Measurements from ENCODE around the gene IFT25. TPM values are rescaled to one million over a fixed set of nuclear protein-coding genes. Genes with fewer than 3 reads are reported as not detected.

IFT25 gene
- total and polyA plus RNA-seq, 2 of the 13 experiments (the other 11 are each of a cell fraction or from before 2014, with no cell fraction given) = 19.7 to 48.0 TPM

- TF ChIP-seq ZNF549 (CRISPR knock-in tag; IDR thresholded peaks at IDR 0.05) (no peak), ZNF589 (CRISPR knock-in tag; conservative IDR thresholded peaks at IDR 0.05) (peak; percentile 37; the same call in 1 of the 2 replicates), PPARG (CRISPR knock-in tag; conservative IDR thresholded peaks at IDR 0.05) (peak; percentile 95), ISX (CRISPR knock-in tag; conservative IDR thresholded peaks at IDR 0.05) (no peak), SAP130 (CRISPR knock-in tag; IDR thresholded peaks at IDR 0.05; ENCODE audit: low read depth) (peak; percentile 49; the same call in 1 of the 2 replicates), SOX13 (IDR thresholded peaks at IDR 0.05) (peak; percentile 36; the same call in 1 of the 2 replicates), SOX13 (CRISPR knock-in tag; conservative IDR thresholded peaks at IDR 0.05 in 1 of 2, IDR thresholded peaks at IDR 0.05 in 1 of 2) (peak in 1 of 2 experiments; percentile 56; a peak in 1 of 4 replicates), NPAS2 (CRISPR knock-in tag; IDR thresholded peaks at IDR 0.05; ENCODE audit: borderline replicate concordance) (no peak), HCFC1 (IDR thresholded peaks at IDR 0.05; ENCODE audit: low read depth, low read length) (no peak), CBFB (CRISPR knock-in tag; IDR thresholded peaks at IDR 0.05) (no peak), ZSCAN25 (CRISPR knock-in tag; IDR thresholded peaks at IDR 0.05) (no peak), NR2F6 (IDR thresholded peaks at IDR 0.05) (0 out of 2 replicates have a peak, but pooled peaks have one; percentile 10), NR2F6 (CRISPR knock-in tag; IDR thresholded peaks at IDR 0.05) (no peak; the same call in 1 of the 2 replicates), EP300 (IDR thresholded peaks at IDR 0.05; ENCODE audit: low read depth in 2 of 2, low read length in 2 of 2) (peak in 1 of 2 experiments; percentile 70; a peak in 1 of 4 replicates), EP300 (CRISPR knock-in tag; IDR thresholded peaks at IDR 0.05; ENCODE audit: borderline replicate concordance) (no peak), ERF (CRISPR knock-in tag; IDR thresholded peaks at IDR 0.05) (0 out of 2 replicates have a peak, but pooled peaks have one; percentile 21), ZNF574 (CRISPR knock-in tag; IDR thresholded peaks at IDR 0.05) (0 out of 2 replicates have a peak, but pooled peaks have one; percentile 8), CHCHD3 (CRISPR knock-in tag; IDR thresholded peaks at IDR 0.05) (no peak), NR2F2 (IDR thresholded peaks at IDR 0.05; ENCODE audit: borderline replicate concordance, low read depth) (no peak), BCL3 (CRISPR knock-in tag; IDR thresholded peaks at IDR 0.05) (no peak), HNF4A (CRISPR knock-in tag; IDR thresholded peaks at IDR 0.05) (peak; percentile 91), NCOA2 (CRISPR knock-in tag; IDR thresholded peaks at IDR 0.05) (0 out of 2 replicates have a peak, but pooled peaks have one; percentile 47), ZNF331 (CRISPR knock-in tag; IDR thresholded peaks at IDR 0.05) (peak; percentile 35; the same call in 1 of the 2 replicates), ZNF383 (CRISPR knock-in tag; IDR thresholded peaks at IDR 0.05; ENCODE audit: borderline replicate concordance) (no peak), XBP1 (CRISPR knock-in tag; IDR thresholded peaks at IDR 0.05) (no peak), SRY (CRISPR knock-in tag; IDR thresholded peaks at IDR 0.05) (no peak)
These were observed 46.3 kb downstream of the IFT25 start (continued) for GRCh38 chr1:53899206-53899628.

Measured in HepG2 (cell line).